ENCODE data around the gene ARMC2.
"Not testable (repeated sequence)": the region's sequence is repeated elsewhere in the genome, so short reads cannot be mapped to it uniquely, and the experiment has no call there.

Gene ARMC2

DNA sequence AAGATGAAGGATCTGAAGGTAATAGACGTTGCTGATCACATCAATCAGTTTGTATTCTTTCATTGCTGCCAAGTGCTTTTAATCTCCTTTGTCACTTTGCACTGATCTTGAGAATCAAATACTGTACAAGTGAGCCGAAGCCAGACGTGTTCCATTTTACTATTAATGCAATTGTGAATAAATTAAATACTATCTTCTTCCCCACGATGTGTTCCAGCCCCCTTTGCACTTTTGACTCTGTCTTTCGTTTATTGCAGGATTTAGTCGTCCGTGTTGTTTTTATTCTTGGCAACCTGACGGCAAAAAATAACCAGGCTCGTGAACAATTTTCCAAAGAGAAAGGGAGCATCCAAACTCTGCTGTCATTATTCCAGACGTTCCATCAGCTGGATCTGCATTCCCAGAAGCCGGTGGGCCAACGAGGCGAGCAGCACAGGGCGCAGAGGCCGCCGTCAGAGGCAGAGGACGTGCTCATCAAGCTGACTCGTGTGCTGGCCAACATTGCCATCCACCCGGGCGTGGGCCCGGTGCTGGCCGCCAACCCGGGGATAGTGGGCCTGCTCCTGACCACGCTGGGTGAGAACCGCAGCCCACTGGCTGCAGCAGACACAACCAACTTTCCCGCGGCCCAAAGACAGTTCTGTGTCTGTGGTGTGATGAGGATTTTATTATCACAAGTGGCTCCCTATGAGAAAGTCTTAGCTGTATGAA, 104.7 kb downstream of the ARMC2 start:
- no peak for DNase-seq (ENCODE audit: low read depth, low spot score)

DNA sequence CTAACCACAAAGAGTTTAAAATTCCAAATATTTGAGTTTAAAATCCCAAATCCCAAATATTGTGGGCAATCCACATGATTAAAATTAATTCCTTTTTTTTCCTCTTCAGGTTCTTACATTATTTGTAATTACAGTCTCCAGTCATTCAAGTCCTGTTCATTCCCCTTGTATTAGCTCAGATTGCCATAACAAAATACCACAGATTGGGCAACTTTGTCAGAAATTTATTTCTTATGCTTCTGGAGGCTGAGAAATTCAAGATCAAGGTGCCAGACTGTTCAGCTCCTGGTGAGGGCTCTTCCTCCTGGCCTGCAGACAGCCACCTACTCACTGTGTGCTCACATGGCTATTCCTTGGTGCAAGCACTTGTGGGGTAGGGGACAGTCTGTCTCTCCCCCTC, 105.5 kb downstream of the ARMC2 start:
- no peak for DNase-seq (ENCODE audit: low read depth, low spot score)

DNA sequence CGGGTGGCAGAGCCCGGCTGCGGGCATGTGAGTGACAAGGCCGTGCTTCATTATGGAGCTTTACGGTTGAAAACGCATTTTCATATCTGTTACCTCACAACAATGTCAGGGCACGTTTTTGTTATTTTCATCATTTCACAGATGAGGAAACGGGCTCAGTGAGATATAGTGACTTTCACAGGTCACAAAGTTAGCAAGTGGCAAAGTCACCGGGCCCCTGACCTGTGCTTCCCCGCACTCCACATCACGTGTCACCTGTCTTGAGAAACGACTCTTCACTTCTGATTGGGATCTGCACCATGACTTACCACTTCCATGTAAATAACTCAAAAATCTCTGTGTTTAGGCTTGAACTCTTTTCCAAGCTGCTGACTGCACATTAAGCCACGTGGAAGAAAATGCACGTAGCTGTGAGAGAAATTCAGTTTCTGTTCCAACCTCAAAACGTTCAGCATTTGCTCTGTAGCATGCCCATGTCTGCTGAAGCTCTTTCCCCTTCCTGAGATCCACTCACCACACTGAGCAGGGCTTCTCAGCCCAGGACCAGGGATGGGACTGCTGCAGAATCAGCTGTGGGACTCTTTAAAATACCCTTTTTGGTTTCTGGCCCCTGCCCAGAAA, 107.2 kb downstream of the ARMC2 start:
- no peak for DNase-seq (ENCODE audit: low read depth, low spot score)

DNA sequence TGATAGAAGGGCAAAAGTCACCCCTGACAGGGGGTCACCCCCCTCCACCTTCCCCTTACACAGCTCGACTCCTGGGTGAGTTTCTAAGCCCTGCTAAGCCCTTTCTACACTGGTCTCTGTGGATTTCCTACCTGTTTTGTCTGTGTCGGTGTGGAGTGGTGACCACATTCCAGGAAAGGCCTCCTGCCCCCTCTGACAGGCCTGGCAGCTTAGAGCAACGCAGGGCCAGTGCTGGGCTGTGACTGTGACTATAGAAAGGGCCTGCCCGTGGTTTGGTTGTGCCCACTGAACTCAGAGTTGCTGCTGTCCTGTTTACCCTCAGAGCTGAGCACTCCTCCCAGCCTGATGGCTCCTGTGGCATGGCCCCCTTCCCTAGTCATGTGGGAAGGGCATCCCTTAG, 109.0 kb downstream of the ARMC2 start:
- DNase-seq (ENCODE audit: low read depth, low spot score), result no peak

DNA sequence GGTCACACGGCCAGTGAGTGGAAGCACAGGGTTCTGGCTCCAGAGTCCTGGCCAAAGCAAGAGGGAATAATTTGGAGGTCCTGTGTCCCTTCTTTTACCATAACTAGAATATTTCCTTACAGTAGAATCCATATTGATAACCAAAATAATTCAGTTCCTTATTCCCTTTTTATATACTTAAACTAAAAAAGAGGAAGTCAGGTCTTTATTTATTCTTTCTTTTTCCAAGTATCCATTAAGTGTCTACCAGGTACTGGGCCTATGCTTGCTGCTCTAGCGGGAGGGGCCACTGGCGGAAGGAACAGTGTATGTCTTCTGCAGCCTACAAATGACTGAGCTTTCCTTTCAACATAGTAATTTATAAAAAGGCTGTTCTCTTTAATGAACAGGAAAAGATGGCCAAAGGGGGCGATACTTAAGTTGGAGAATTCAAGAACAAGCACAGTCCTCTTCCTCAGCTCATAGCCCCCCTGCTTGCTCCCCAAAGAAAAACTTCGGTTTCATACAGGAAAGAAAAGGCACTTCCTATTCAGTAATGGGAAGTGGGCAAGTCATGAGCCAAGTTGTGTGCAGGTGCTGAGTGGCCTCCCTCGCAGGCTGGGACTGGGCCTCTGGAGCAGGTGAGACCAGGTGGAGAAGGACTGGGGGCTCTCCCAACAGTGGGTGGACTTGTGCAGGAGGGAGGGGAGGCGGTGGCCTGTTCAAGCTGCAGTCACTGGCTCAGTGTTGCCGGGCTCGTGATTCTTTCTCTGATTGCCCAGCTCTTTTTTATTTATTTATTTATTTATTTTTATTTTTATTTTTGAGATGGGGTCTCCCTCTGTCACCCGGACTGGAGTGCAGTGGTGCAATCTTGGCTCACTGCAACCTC, 110.9 kb downstream of the ARMC2 start:
- no peak for DNase-seq (ENCODE audit: low read depth, low spot score)

DNA sequence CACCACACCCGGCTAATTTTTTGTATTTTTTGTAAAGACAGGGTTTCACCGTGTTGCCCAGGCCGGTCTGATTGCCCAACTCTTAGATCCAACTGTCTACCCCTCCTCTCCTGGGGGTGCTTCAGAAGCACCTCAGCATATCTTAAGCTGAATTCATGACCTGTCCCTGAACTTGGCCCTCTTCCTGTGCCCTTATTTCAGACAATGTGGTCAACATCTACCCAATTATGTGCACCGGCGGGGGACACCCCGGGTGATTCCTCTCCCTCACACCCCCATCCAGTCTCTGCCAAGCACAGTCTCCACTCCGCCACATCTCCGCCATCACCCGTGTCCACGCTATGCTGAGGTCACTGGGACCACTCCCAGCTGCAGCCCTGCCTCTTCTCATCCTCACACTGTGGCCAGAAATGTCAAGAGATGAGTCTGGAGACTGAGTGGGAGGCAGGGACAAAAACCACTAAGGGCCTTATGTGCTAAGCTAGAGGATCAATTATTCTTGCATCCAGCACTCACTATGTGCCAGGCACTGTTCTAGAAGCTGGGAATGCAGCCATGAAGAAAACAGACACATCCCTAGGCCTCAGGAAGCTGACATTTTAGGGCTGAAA, 111.9 kb downstream of the ARMC2 start:
- DNase-seq (ENCODE audit: low read depth, low spot score), result no peak

DNA sequence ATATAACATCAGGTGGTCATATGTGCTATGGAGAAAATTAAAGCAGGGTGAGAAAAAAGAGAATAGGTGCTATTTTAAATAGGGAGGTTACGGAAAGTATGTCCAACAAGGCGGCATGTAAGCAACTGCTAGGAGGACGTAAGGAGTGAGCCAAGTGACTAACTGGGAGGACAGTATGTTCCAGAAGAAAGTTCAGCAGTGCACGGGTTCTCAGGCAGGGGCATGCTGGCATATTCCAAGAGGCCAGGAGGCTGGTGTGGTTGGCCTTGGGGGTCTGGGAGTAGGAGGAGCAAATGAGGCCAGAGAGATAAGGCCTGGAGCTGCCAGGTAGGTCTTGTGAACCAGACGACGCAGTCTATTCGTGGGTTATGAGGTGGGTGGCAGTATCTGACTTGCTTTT, 112.4 kb downstream of the ARMC2 start:
- DNase-seq (ENCODE audit: low read depth, low spot score), result no peak

DNA sequence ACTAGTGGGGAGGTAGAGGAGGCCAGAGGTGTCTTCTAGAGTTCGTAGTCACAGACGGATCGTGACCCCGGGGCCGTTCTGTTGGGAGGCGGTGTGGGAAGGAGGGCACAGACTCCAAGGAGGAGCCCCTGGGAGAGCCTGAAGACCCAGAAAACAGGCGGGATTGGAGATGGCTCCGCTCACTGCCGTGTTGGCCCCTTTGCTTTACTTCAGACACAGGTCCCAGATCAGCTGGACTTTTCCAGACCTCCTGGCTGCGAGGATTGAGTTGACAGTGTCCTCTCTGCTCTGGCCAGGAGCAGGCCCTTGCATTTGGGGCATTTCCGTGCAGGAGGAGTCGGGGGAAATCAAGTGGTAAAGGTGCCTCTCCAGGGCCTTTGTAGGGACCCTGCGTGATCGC, 112.9 kb downstream of the ARMC2 start:
- no peak for DNase-seq (ENCODE audit: low read depth, low spot score)

DNA sequence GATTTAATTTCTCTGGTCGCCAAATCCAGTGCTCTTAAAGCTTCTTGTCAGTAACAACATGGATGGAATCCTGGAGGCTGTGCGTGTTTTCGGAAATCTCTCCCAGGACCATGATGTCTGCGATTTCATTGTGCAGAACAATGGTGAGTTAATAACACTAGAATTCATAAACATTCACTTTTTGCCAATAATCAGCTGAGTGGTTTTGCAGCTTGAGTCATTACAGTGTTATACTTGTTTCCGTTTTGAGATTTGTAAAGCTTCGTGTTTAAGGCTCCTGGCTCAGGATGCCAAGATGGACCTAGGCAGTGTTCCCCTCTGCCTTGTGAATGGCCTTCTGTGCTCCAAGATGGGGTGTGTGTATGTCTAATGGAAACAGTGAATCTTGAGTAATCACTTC, 113.8 kb downstream of the ARMC2 start:
- no peak for DNase-seq (ENCODE audit: low read depth, low spot score)

DNA sequence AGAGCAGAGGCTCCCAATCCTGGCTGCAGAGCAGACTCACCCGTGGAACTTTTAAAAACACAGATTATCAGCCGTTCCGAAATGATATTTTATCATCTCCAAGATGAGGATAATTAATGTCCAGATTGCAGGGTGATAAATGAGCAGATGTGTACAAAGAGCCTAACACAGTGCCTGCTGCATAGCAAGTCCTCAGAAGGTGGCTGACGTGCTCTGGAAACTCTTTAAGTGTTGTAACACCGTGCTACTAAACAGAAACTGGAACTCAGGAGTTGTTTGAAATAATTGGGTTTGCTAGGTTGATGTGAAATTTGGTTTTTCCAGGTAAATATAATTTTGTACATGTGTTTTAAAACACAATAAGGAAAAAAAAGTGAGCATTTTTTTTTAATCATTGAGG, 118.0 kb downstream of the ARMC2 start:
- DNase-seq (ENCODE audit: low read depth, low spot score), result no peak

DNA sequence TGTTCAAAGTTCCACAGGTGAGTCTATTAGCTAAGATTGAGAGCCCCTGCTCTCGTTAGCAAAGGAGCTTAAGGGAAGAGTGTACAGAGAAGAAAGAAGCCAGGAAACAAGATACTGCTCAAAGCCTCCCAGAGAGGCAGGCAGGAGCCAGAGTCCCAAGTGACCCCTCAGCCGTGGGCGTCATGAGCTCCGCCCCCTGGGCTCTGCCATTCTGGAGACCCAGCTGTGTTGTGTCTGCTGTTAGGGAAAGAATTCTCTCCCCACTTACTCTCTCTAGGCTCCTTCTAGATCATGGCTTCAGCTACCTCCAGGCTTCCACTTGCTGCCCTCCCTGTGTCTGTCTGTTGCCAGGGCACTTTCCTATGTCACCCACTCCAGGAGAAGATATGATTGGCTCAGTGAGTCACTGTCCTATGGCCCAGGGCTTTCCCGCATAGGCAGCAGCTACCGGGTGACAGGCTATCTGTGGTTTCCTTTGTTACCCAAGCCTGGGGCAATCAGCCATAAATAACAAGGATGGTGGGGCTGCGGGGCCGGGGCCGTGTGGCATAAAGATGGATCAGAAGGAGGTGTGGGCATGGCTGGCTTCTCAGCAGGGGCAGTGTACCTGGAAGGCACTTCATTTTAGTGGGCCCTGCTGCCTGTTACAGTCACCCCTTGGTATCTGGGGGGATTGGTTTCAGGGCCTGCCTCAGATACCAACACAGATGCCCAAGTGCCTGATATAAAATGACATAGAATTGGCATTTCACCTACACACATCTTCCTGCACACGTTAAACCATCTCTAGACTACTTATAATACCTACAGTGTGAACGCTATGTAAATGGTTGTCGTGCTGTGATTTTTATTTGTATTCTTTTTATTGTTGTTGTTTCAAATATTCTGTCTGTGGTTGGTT, 118.9 kb downstream of the ARMC2 start:
- no peak for DNase-seq (ENCODE audit: low read depth, low spot score)

DNA sequence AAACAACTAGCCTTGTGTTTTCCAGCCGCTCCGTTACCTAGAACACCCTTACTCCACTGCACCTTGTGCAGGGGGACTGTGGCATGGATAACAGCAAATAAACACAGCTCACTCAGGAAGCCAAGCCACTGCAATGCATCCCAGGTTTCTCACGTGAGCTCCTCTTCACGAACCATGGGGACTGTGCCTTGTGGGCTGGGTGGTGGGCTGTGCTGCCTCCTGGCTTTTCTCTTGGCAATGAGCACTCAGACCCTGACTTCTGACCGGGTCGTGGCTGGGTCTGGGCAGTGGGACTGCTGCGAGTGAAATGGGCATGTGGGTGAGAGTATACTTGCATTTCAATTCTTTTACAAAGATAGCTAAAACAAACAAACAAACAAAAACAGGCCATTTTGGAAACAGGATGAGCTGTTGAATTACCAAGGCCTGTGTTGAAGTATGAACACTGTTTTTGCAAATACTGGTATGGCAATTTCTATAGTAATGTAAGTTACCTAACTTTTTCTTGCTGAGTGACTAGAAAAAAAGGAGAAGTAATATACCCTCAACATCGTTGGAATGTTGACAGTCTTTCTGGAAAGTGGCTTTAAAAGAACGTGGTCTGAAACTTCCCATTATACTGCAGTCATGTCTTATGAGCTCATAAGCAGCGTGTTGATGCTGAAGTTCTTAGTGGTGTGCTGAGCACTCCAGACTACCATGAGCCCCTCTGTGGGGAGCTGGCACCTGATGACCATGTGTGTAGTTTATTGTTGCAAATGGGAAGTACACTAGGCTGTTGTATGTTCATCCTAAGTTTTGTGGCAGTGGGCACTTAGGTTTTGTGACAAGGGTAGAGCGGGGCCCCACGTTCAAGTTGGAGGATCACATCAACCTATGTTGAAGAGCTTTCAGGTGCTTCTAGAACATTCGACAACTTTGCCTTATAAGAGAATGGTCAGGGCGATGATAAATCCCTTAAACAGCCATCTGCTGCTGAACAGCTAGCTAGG, 120.4 kb downstream of the ARMC2 start:
- no peak for DNase-seq (ENCODE audit: low read depth, low spot score)

DNA sequence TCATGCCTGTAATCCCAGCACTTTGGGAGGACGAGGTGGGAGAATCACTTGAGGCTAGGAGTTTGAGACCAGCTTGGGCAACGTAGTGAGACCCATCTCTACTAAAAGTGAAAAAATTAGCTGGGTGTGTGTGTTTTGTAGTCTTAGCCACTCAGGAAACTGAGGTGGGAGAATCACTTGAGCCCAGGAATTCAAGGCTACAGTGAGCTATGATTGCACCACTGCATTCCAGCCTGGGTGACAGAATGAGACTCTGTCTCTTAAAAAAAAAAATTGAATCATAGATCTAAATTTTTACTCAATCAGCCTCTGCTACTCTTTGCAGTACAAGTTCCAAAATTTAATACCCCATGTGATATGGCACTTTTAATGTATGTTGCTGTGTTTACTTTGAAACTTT, 121.6 kb downstream of the ARMC2 start:
- no peak for DNase-seq (ENCODE audit: low read depth, low spot score)

DNA sequence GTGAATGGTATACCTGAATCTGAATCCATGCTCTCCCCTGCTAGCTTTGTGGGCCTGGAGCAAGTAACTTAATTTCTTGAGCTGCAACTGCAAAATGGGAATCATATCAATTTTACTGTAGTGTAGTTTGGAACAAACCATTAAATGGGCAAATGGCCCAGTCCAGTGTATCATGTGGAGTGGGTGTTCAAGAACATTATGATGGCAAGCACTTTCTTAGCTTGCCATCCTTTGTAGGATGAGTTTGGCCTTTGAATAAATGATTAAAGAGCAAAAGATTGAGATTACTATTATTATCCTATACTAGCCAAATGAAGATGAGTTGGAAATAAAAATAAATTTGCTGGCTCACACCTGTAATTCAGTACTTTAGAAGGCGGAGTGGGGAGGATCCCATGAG, 126.0 kb downstream of the ARMC2 start:
- no peak for DNase-seq (ENCODE audit: low read depth, low spot score)

DNA sequence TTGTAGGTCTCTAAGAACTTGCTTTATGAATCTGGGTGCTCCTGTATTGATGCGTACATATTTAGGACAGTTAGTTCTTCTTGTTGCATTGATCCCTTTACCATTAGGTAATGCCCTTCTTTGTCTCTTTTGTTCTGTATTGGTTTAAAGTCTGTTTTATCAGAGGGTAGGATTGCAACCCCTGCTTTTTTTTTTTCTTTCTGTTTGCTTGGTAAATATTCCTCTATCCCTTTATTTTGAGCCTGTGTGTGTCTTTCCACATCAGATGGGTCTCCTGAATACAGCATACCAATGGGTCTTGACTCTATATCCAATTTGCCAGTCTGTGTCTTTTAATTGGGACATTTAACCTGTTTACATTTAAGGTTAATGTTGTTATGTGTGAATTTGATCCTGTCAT, 130.4 kb downstream of the ARMC2 start:
- DNase-seq (ENCODE audit: low read depth, low spot score), result not testable (repeated sequence)

DNA sequence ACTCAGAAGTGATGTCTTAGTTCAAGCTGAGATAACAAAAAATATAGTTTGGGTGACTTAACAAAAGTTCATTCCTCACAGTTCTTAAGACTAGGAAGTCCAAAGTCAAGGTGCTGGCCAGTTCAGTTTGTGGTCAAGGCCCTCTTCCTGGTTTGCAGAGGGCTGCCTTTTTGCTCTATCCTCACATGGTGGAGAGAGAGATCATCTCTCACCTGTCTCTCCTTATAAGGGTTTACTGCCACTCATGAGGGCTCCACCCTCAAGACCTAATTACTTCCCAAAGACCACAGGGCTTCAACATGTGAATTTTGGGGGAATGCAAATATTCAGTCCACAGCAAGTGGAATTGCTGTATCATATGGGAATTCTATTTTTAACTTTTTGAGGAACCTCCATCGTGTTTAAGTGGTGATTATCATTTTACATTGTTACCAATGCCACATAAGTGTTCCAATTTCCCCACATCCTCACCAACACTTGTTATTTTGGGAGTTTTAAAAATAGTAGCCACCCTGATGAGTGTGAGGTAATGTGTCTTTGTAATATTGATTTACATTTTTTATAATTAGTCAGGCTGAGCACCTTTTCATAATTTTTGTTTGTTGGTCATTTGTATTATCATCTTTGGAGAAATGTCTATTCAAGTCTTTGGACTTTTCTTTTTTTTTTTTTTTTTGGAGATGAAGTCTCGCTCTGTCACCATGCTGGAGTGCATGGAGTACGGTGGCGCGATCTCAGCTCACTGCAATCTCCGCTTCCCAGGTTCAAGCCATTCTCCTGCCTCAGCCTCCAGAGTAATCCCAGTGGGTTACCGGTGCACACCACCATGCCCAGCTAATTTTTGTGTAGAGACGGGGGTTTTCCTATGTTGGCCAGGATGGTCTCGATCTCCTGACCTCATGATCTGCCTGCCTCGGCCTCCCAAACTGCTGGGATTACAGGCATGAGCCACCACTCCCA, 134.2 kb downstream of the ARMC2 start:
- DNase-seq (ENCODE audit: low read depth, low spot score), result no peak

DNA sequence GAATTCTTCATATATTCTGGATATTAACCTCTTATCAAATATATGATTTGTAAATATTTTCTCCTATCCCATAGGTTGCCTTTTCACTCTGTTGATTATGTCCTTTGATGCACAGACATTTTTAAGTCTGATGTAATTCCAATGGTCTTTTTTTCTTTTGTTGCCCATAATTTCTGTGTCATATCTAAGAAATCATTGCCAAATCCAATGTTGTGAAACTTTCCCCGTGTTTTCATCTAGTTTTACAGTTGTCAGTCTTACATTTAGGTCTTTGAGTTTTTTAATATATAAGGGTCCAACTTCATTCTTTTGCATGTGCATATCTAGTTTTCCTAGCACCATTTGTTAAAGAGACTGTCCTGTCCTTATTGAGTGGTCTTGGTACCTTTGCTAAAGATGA, 134.9 kb downstream of the ARMC2 start:
- DNase-seq (ENCODE audit: low read depth, low spot score), result no peak

DNA sequence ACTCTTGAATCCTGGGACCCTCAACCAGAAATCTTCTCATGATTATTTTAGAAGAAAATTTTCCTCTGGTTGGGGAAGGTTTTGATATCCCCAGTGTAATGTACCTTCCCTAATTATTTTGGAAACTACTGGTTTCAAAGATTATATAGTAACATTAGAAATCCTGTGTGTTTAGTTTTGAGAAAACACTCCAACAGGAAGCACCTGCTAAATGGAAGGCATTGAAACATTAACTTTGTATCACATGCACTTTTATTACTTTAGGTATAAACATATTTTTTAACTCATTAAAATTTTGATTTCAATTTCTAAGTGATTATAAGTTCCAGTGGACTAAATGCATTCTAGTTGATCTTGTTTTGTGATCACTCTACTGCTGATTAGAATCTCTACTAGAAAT, 137.1 kb downstream of the ARMC2 start:
- no peak for DNase-seq (ENCODE audit: low read depth, low spot score)

DNA sequence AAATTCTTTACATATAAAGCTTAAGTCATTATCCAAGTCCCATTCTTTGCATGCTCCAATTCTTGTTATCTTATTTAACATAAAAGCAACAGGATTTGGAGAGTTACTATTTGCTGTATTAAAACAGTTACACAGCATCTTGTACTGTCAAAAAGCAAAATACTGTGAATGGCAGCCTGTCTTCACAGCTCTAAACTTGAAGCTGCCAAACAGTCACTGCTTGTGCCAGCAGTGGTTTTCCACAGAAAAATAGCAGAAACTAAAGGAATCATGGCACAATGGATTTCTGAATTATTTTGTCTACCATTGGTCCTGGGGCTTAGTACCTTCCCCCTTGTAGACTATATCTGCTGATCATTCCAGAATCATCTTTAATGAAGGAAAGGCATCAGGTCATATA, 138.9 kb downstream of the ARMC2 start:
- DNase-seq (ENCODE audit: low read depth, low spot score), result no peak
